K562 (cell line): ENCODE data around the gene HOXB6. TPM values are rescaled to one million over a fixed set of nuclear protein-coding genes. Genes with fewer than 3 reads are reported as not detected.

Source experiments
- EGR1 ChIP-seq: fragments of 450-650 bp; conservative IDR thresholded peaks from 2 replicates; pipeline ENCODE4 v1.6.1; 2017; ENCODE audit warnings: mild to moderate bottlenecking
- ERF ChIP-seq: fragments of 450-650 bp; formaldehyde crosslinking; IDR thresholded peaks from 2 replicates; pipeline ENCODE4 v1.4.0; 2020; ENCODE audit warnings: mild to moderate bottlenecking, mixed read lengths
- ID3 ChIP-seq, 2 experiments: fragments of 250-450 bp in 1 of 2; fragments of 450-650 bp in 1 of 2; sonication (Bioruptor Pico) in 1 of 2; IDR thresholded peaks; 2 replicates each; pipeline versions ENCODE4 v1.6.1 to v1.8.0; 2016 to 2021; ENCODE audit warnings: mild to moderate bottlenecking in 2 of 2, moderate library complexity in 2 of 2, missing compliant biosample characterization in 1 of 2, missing genetic modification characterization in 1 of 2
- NUFIP1 ChIP-seq: fragments of 450-650 bp; IDR thresholded peaks from 2 replicates; pipeline ENCODE4 v1.6.1; 2018; ENCODE audit not compliant: partially characterized antibody
- PHF21A ChIP-seq: fragments of 450-650 bp; IDR thresholded peaks from 2 replicates; pipeline ENCODE4 v1.6.1; 2017; ENCODE audit warnings: low read depth, borderline replicate concordance
- SIX5 ChIP-seq, 2 experiments: IDR thresholded peaks; 2 replicates each; pipeline ENCODE4 v1.6.1; 2011; ENCODE audit warnings: low read length in 2 of 2, borderline replicate concordance in 1 of 2, low read depth in 1 of 2, mild to moderate bottlenecking in 1 of 2, moderate library complexity in 1 of 2; ENCODE audit not compliant: insufficient read depth in 1 of 2
- SP1 ChIP-seq: sonication (generic); formaldehyde crosslinking; IDR thresholded peaks from 2 replicates; pipeline ENCODE4 v1.8.1; 2022; ENCODE audit warnings: mild to moderate bottlenecking, missing genetic modification reagents
- SRF ChIP-seq, 2 experiments: fragments of 250-450, 450-650 bp in 1 of 2; sonication (Bioruptor Pico) in 1 of 2; sonication (generic) in 1 of 2; formaldehyde crosslinking; IDR thresholded peaks; 2 replicates each; pipeline versions ENCODE4 v1.5.0 to v1.5.1; 2020 to 2022; ENCODE audit warnings: mild to moderate bottlenecking in 1 of 2, missing genetic modification reagents in 1 of 2
- YY1 ChIP-seq, 3 experiments: IDR thresholded peaks; 2 replicates each; pipeline ENCODE4 v1.6.1; 2011; ENCODE audit warnings: low read length in 2 of 3, mild to moderate bottlenecking in 2 of 3, moderate library complexity in 2 of 3, borderline replicate concordance in 1 of 3, control low read depth in 1 of 3, low read depth in 1 of 3; ENCODE audit not compliant: insufficient read depth in 3 of 3, insufficient replicate concordance in 2 of 3, control insufficient read depth in 1 of 3, insufficient read length in 1 of 3; ENCODE audit errors: extremely low read depth in 1 of 3
- ZFX ChIP-seq: sonication (generic); formaldehyde crosslinking; IDR thresholded peaks from 2 replicates; pipeline ENCODE4 v1.8.0; 2022; ENCODE audit warnings: mild to moderate bottlenecking, missing genetic modification reagents, moderate library complexity
- ZNF407 ChIP-seq: fragments of 450-650 bp; IDR thresholded peaks from 2 replicates; pipeline ENCODE4 v1.6.1; 2016; ENCODE audit warnings: low read depth
- ZNF766 ChIP-seq: fragments of 200-800 bp; sonication (Bioruptor generic); conservative IDR thresholded peaks from 2 replicates; pipeline ENCODE4 v1.6.1; 2016; ENCODE audit warnings: missing genetic modification characterization, missing compliant biosample characterization
- ZZZ3 ChIP-seq: fragments of 450-650 bp; IDR thresholded peaks from 2 replicates; pipeline ENCODE4 v1.6.1; 2016; ENCODE audit warnings: antibody characterized with exemption, mild to moderate bottlenecking, moderate library complexity
- polyA plus RNA-seq, 8 experiments: library from polyadenylated mRNA; depleted of rRNA in 4 of 8; stranded (reverse) in 5 of 8; unstranded in 3 of 8; fragments of >200 nt; fragmentation: Nextera tagmentation in 2 of 8; fragmentation: Illumina TruSeq in 1 of 8; extraction: Ambion mirVana in 2 of 8; extraction: Trizol in 1 of 8; gene quantifications; 2 replicates each; pipeline versions ENCODE4 v1.2.1 to v1.2.3, GENCODE V29; 2011 to 2014; ENCODE audit warnings: inconsistent platforms in 1 of 8, missing spikeins in 1 of 8
- total RNA-seq, 7 experiments: library from RNA; depleted of rRNA in 6 of 7; stranded (reverse); fragments of >200 nt in 6 of 7; fragmentation: Illumina TruSeq in 2 of 7; extraction: Trizol in 2 of 7; gene quantifications; 2 replicates each; pipeline versions ENCODE4 v1.2.1 to v1.2.3, GENCODE V29; 2011 to 2021; ENCODE audit warnings: low replicate concordance in 1 of 7
- TF ChIP-seq, protein P1 (sequence below): fragments of 250-450 bp; sonication (Bioruptor Pico); IDR thresholded peaks from 2 replicates; pipeline ENCODE4 v1.8.0; 2022; ENCODE audit warnings: inconsistent platforms, mild to moderate bottlenecking, moderate library complexity, borderline replicate concordance

The HOXB6 gene
- total and polyA plus RNA-seq, 9 of the 15 experiments (the other 6 are each of a cell fraction or from before 2014, with no cell fraction given), result 1.2 to 14.8 (median 4.9) TPM

GRCh38 chr17:48575673-48576478, 28.9 kb downstream of the HOXB6 start (continued):
- TF ChIP-seq ZNF407, result no peak
- no peak for TF ChIP-seq SIX5 (IDR thresholded peaks at IDR 0.05; ENCODE audit: borderline replicate concordance in 1 of 2, insufficient read depth in 1 of 2, low read depth in 1 of 2, low read length in 2 of 2)
- TF ChIP-seq PHF21A, result no peak
- peak; percentile 51; the same call in 1 of the 2 replicates for TF ChIP-seq ZFX (CRISPR knock-in tag)
- no peak for TF ChIP-seq SRF (CRISPR knock-in tag; IDR thresholded peaks at IDR 0.05)
- TF ChIP-seq ID3 (CRISPR knock-in tag; IDR thresholded peaks at IDR 0.05), result no peak
- no peak for TF ChIP-seq ID3 (tag; IDR thresholded peaks at IDR 0.05)
- peak in 1 of 3 experiments; percentile 39 for TF ChIP-seq YY1 (IDR thresholded peaks at IDR 0.05; ENCODE audit: borderline replicate concordance in 1 of 3, control insufficient read depth in 1 of 3, extremely low read depth in 1 of 3, insufficient read depth in 3 of 3, insufficient read length in 1 of 3, insufficient replicate concordance in 2 of 3, low read depth in 1 of 3, low read length in 2 of 3)
- TF ChIP-seq ZZZ3, result no peak
- 0 out of 2 replicates have a peak, but pooled peaks have one; percentile 41 for TF ChIP-seq ERF (CRISPR knock-in tag)
- TF ChIP-seq NUFIP1, result no peak
- TF ChIP-seq SP1 (CRISPR knock-in tag), result no peak
- TF ChIP-seq, protein P1, sequence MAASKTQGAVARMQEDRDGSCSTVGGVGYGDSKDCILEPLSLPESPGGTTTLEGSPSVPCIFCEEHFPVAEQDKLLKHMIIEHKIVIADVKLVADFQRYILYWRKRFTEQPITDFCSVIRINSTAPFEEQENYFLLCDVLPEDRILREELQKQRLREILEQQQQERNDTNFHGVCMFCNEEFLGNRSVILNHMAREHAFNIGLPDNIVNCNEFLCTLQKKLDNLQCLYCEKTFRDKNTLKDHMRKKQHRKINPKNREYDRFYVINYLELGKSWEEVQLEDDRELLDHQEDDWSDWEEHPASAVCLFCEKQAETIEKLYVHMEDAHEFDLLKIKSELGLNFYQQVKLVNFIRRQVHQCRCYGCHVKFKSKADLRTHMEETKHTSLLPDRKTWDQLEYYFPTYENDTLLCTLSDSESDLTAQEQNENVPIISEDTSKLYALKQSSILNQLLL (CRISPR knock-in tag), result no peak
- TF ChIP-seq ZNF766 (CRISPR knock-in tag), result peak; percentile 51
- TF ChIP-seq EGR1, result 0 out of 2 replicates have a peak, but pooled peaks have one; percentile 17
